NCI-H1092 treated with DMSO at 0.1 percent for 48 hours (cell line): ENCODE measurements around the gene ADCY6.

Experiments
- DNase-seq: peaks from one replicate; lab custom pipeline; 2025; lab: John Stamatoyannopoulos, UW

The ADCY6 gene

GRCh38 chr12:48783432-48783831 lies 5.5 kb downstream of the ADCY6 start:
- no peak for DNase-seq

- no peak for DNase-seq
Measured at GRCh38 chr12:48782457-48783395, 6.2 kb downstream of the ADCY6 start.

- no peak for DNase-seq
Measured at GRCh38 chr12:48781750-48782456, 7.0 kb downstream of the ADCY6 start.

- no peak for DNase-seq
Measured at GRCh38 chr12:48780381-48781025, 8.4 kb downstream of the ADCY6 start.

GRCh38 chr12:48779869-48780268 lies 9.0 kb downstream of the ADCY6 start:
- DNase-seq, result no peak

- DNase-seq, result no peak
Measured at GRCh38 chr12:48777501-48778400, 11.1 kb downstream of the ADCY6 start.

GRCh38 chr12:48776956-48777355 lies 11.9 kb downstream of the ADCY6 start:
- DNase-seq, result no peak

GRCh38 chr12:48775991-48776649 lies 12.8 kb downstream of the ADCY6 start:
- no peak for DNase-seq

- DNase-seq, result no peak
Measured at GRCh38 chr12:48775299-48775698, 13.6 kb downstream of the ADCY6 start.

GRCh38 chr12:48774516-48774915 lies 14.4 kb downstream of the ADCY6 start:
- DNase-seq, result no peak

- DNase-seq, result no peak
Measured at GRCh38 chr12:48773686-48774085, 15.2 kb downstream of the ADCY6 start.

GRCh38 chr12:48771588-48772112 lies 17.2 kb downstream of the ADCY6 start:
- DNase-seq, result no peak

GRCh38 chr12:48770756-48771155 lies 18.1 kb downstream of the ADCY6 start:
- DNase-seq, result no peak

- DNase-seq, result no peak
Measured at GRCh38 chr12:48768736-48769135, 20.2 kb downstream of the ADCY6 start.

GRCh38 chr12:48768147-48768546 lies 20.7 kb downstream of the ADCY6 start:
- DNase-seq, result no peak

GRCh38 chr12:48767521-48767920 lies 21.4 kb downstream of the ADCY6 start:
- DNase-seq, result no peak

- no peak for DNase-seq
Measured at GRCh38 chr12:48767047-48767446, 21.8 kb downstream of the ADCY6 start.

- no peak for DNase-seq
Measured at GRCh38 chr12:48765753-48766162, 23.1 kb downstream of the ADCY6 start.

- DNase-seq, result no peak
Measured at GRCh38 chr12:48764521-48764920, 24.4 kb downstream of the ADCY6 start.

GRCh38 chr12:48758737-48759136 lies 30.2 kb downstream of the ADCY6 start:
- no peak for DNase-seq

GRCh38 chr12:48758186-48758585 lies 30.7 kb downstream of the ADCY6 start:
- DNase-seq, result no peak
